Mesendoderm (in vitro differentiated cells): Measurements from ENCODE around the gene ARID3B.

Experiments used
- DNase-seq: peaks from one replicate; pipeline ENCODE4 v3.0.0; 2013
- H2AK5ac ChIP-seq: 2 replicates; pipeline ENCODE4 v1.6.1; 2013; ENCODE audit warnings: low read length, inconsistent platforms
- H2BK120ac ChIP-seq: 2 replicates; pipeline ENCODE4 v1.6.1; 2013; ENCODE audit warnings: low read depth, mild to moderate bottlenecking, low read length, moderate library complexity, mixed read lengths
- H2BK15ac ChIP-seq: replicated peaks from 2 replicates; pipeline ENCODE4 v1.6.1; 2013; ENCODE audit warnings: low read depth, mild to moderate bottlenecking, moderate library complexity
- H2BK5ac ChIP-seq: 2 replicates; pipeline ENCODE4 v1.6.1; 2013; ENCODE audit warnings: low read length, inconsistent platforms
- H3K18ac ChIP-seq: 2 replicates; pipeline ENCODE4 v1.6.1; 2013; ENCODE audit warnings: mild to moderate bottlenecking, low read length, mixed read lengths
- H3K23ac ChIP-seq: one replicate; pipeline ENCODE4 v1.6.1; 2013; ENCODE audit warnings: low read length
- H3K27ac ChIP-seq: 2 replicates; pipeline ENCODE4 v1.5.1; 2013; ENCODE audit warnings: low read depth, mild to moderate bottlenecking, inconsistent platforms, low read length, moderate library complexity
- H3K27me3 ChIP-seq: 2 replicates; pipeline ENCODE4 v1.6.1; 2013; ENCODE audit warnings: low read length, control low read depth, mild to moderate bottlenecking, inconsistent platforms; ENCODE audit not compliant: insufficient read depth, poor library complexity
- H3K36me3 ChIP-seq: 2 replicates; pipeline ENCODE4 v1.6.1; 2013; ENCODE audit warnings: low read length, inconsistent platforms; ENCODE audit not compliant: control insufficient read depth, insufficient read depth
- H3K4ac ChIP-seq: one replicate; pipeline ENCODE4 v1.6.1; 2013; ENCODE audit warnings: low read depth, mild to moderate bottlenecking, low read length, moderate library complexity
- H3K4me1 ChIP-seq: 2 replicates; pipeline ENCODE4 v1.6.1; 2013; ENCODE audit warnings: low read depth, low read length, inconsistent platforms; ENCODE audit not compliant: control insufficient read depth
- H3K4me2 ChIP-seq: 2 replicates; pipeline ENCODE4 v1.6.1; 2013; ENCODE audit warnings: low read length
- H3K4me3 ChIP-seq: 2 replicates; pipeline ENCODE4 v1.5.1; 2013; ENCODE audit warnings: mild to moderate bottlenecking, low read length
- H3K56ac ChIP-seq: one replicate; pipeline ENCODE4 v1.6.1; 2013; ENCODE audit warnings: low read length
- H3K79me1 ChIP-seq: 2 replicates; pipeline ENCODE4 v1.6.1; 2013; ENCODE audit warnings: low read length, inconsistent platforms
- H3K79me2 ChIP-seq: 2 replicates; pipeline ENCODE4 v1.6.1; 2013; ENCODE audit warnings: mild to moderate bottlenecking, low read length; ENCODE audit not compliant: control insufficient read depth, insufficient read depth
- H3K9ac ChIP-seq: 2 replicates; pipeline ENCODE4 v1.6.1; 2013; ENCODE audit warnings: low read length, inconsistent platforms
- H4K5ac ChIP-seq: one replicate; pipeline ENCODE4 v1.6.1; 2013; ENCODE audit warnings: low read length
- H4K8ac ChIP-seq: one replicate; pipeline ENCODE4 v1.6.1; 2013; ENCODE audit warnings: low read depth, mild to moderate bottlenecking, control low read depth, low read length, moderate library complexity
- WGBS: extraction: QIAGEN DNeasy Blood & Tissue Kit; methylation state at CpG from one replicate; pipeline ENCODE4 v1.1.7; 2013; ENCODE audit warnings: low lambda C conversion rate, missing lambda C conversion rate; ENCODE audit not compliant: insufficient coverage; ENCODE audit errors: extremely low coverage; 5-methylcytosine and 5-hydroxymethylcytosine counted together

The ARID3B gene

GRCh38 chr15:74621546-74621920 is 80.5 kb downstream of the ARID3B start:
- Histone ChIP-seq H4K5ac (no peak overlapping the region), H3K23ac (no peak overlapping the region), H4K8ac (no peak overlapping the region), H3K79me1 (peaks cover 27% of the 10 kb centered on the region), H3K56ac (no peak overlapping the region), H3K4ac (no peak overlapping the region), H2BK120ac (no peak overlapping the region), H3K18ac (no peak overlapping the region), H3K4me1 (peaks cover 2% of the 10 kb centered on the region), H3K79me2 (peaks cover 28% of the 10 kb centered on the region), H3K4me3 (no peak overlapping the region), H3K9ac (no peak overlapping the region), H3K27me3 (no peaks in the 10 kb centered on the region), H3K36me3 (peaks cover 7% of the 10 kb centered on the region), H3K27ac (no peak overlapping the region), H2BK15ac (no peak overlapping the region), H2BK5ac (no peak overlapping the region), H3K4me2 (no peak overlapping the region), H2AK5ac (no peak overlapping the region)
- no CpG with 5 or more reads among the region's 16 CpGs for WGBS
- no peak for DNase-seq

GRCh38 chr15:74621936-74622335 is 80.9 kb downstream of the ARID3B start:
- no peak overlapping the region for H3K23ac ChIP-seq
- H2BK15ac ChIP-seq = no peak overlapping the region
- no CpG with 5 or more reads among the region's 21 CpGs for WGBS
- no peak overlapping the region for H4K8ac ChIP-seq
- no peaks in the 10 kb centered on the region for H3K27me3 ChIP-seq
- H2BK120ac ChIP-seq = no peak overlapping the region
- H3K4ac ChIP-seq = no peak overlapping the region
- peak; percentile 65 for DNase-seq
- no peak overlapping the region for H3K9ac ChIP-seq
- H3K4me1 ChIP-seq = no peaks in the 10 kb centered on the region
- H3K27ac ChIP-seq = no peak overlapping the region
- no peak overlapping the region for H3K18ac ChIP-seq
- no peak overlapping the region for H2AK5ac ChIP-seq
- H3K56ac ChIP-seq = no peak overlapping the region
- H3K36me3 ChIP-seq = peaks cover 7% of the 10 kb centered on the region
- no peak overlapping the region for H4K5ac ChIP-seq
- H3K4me3 ChIP-seq = no peak overlapping the region
- peaks cover 24% of the 10 kb centered on the region for H3K79me2 ChIP-seq
- no peak overlapping the region for H3K4me2 ChIP-seq
- H3K79me1 ChIP-seq = peaks cover 26% of the 10 kb centered on the region
- no peak overlapping the region for H2BK5ac ChIP-seq

- Histone ChIP-seq H2BK15ac (no peak overlapping the region), H3K4ac (no peak overlapping the region), H3K36me3 (peaks cover 12% of the 10 kb centered on the region), H3K4me3 (no peak overlapping the region), H3K27me3 (no peaks in the 10 kb centered on the region), H2BK120ac (no peak overlapping the region), H3K4me1 (no peaks in the 10 kb centered on the region), H3K79me1 (peaks cover 22% of the 10 kb centered on the region), H4K8ac (no peak overlapping the region), H3K56ac (no peak overlapping the region), H3K27ac (no peak overlapping the region), H3K9ac (no peak overlapping the region), H2AK5ac (no peak overlapping the region), H4K5ac (no peak overlapping the region), H3K18ac (no peak overlapping the region), H3K79me2 (peaks cover 15% of the 10 kb centered on the region), H3K23ac (no peak overlapping the region), H2BK5ac (no peak overlapping the region), H3K4me2 (no peak overlapping the region)
- no CpG with 5 or more reads among the region's 3 CpGs for WGBS
- no peak for DNase-seq
Measured at GRCh38 chr15:74622758-74623157, 81.7 kb downstream of the ARID3B start.

GRCh38 chr15:74624020-74624602 is 83.1 kb downstream of the ARID3B start:
- Histone ChIP-seq H3K4me2 (no peak overlapping the region), H3K36me3 (peaks cover 14% of the 10 kb centered on the region), H3K4me1 (no peaks in the 10 kb centered on the region), H2BK5ac (no peak overlapping the region), H4K8ac (no peak overlapping the region), H2AK5ac (no peak overlapping the region), H4K5ac (no peak overlapping the region), H3K79me2 (peaks cover 5% of the 10 kb centered on the region), H3K27ac (no peak overlapping the region), H2BK15ac (no peak overlapping the region), H3K4ac (no peak overlapping the region), H3K9ac (no peak overlapping the region), H2BK120ac (no peak overlapping the region), H3K27me3 (no peaks in the 10 kb centered on the region), H3K4me3 (no peak overlapping the region), H3K23ac (no peak overlapping the region), H3K18ac (no peak overlapping the region), H3K79me1 (peaks cover 11% of the 10 kb centered on the region), H3K56ac (no peak overlapping the region)
- no peak for DNase-seq
- no CpG with 5 or more reads among the region's 7 CpGs for WGBS

- H4K8ac ChIP-seq = no peak overlapping the region
- no peak overlapping the region for H3K18ac ChIP-seq
- no peak overlapping the region for H2BK5ac ChIP-seq
- H3K4me2 ChIP-seq = no peak overlapping the region
- H3K79me1 ChIP-seq = peaks cover 11% of the 10 kb centered on the region
- no peaks in the 10 kb centered on the region for H3K27me3 ChIP-seq
- H3K23ac ChIP-seq = no peak overlapping the region
- DNase-seq = no peak
- no peak overlapping the region for H3K9ac ChIP-seq
- no peak overlapping the region for H2BK15ac ChIP-seq
- H3K4me3 ChIP-seq = no peak overlapping the region
- no peak overlapping the region for H2BK120ac ChIP-seq
- no CpG with 5 or more reads among the region's 6 CpGs for WGBS
- no peak overlapping the region for H3K27ac ChIP-seq
- no peaks in the 10 kb centered on the region for H3K4me1 ChIP-seq
- H3K79me2 ChIP-seq = peaks cover 5% of the 10 kb centered on the region
- no peak overlapping the region for H2AK5ac ChIP-seq
- H4K5ac ChIP-seq = no peak overlapping the region
- no peak overlapping the region for H3K4ac ChIP-seq
- H3K56ac ChIP-seq = no peak overlapping the region
- peaks cover 16% of the 10 kb centered on the region for H3K36me3 ChIP-seq
Measured at GRCh38 chr15:74625693-74626092, 84.7 kb downstream of the ARID3B start.

- Histone ChIP-seq H3K4ac (no peak overlapping the region), H3K79me1 (peaks cover 10% of the 10 kb centered on the region)
Measured at GRCh38 chr15:74626336-74626735, 85.3 kb downstream of the ARID3B start.

More at GRCh38 chr15:74626336-74626735, 85.3 kb downstream of the ARID3B start:
- H4K5ac ChIP-seq = no peak overlapping the region
- no peak overlapping the region for H2BK5ac ChIP-seq
- H3K56ac ChIP-seq = no peak overlapping the region
- no peak overlapping the region for H2BK15ac ChIP-seq
- H3K23ac ChIP-seq = no peak overlapping the region
- no peak for DNase-seq
- no CpG with 5 or more reads among the region's 7 CpGs for WGBS
- no peak overlapping the region for H4K8ac ChIP-seq
- H3K27me3 ChIP-seq = no peaks in the 10 kb centered on the region
- H3K4me1 ChIP-seq = no peaks in the 10 kb centered on the region
- H2BK120ac ChIP-seq = no peak overlapping the region
- peaks cover 5% of the 10 kb centered on the region for H3K79me2 ChIP-seq
- H3K4me3 ChIP-seq = no peak overlapping the region
- H3K9ac ChIP-seq = no peak overlapping the region
- H3K27ac ChIP-seq = no peak overlapping the region
- no peak overlapping the region for H2AK5ac ChIP-seq
- H3K4me2 ChIP-seq = no peak overlapping the region
- H3K36me3 ChIP-seq = peaks cover 16% of the 10 kb centered on the region
- no peak overlapping the region for H3K18ac ChIP-seq
